GM18502 (cell line): Measurements from ENCODE around the gene PGAM5.
A peak's percentile ranks its signal among the peaks of the same experiment; 100 is the strongest.

ENCODE experiments used
- ATAC-seq: cut with Tn5 transposase; IDR thresholded peaks from one replicate; pipeline ENCODE4 v1.9.1; 2021; ENCODE audit warnings: mild to moderate bottlenecking; ENCODE audit not compliant: unreplicated experiment, poor library complexity

The PGAM5 gene

DNA sequence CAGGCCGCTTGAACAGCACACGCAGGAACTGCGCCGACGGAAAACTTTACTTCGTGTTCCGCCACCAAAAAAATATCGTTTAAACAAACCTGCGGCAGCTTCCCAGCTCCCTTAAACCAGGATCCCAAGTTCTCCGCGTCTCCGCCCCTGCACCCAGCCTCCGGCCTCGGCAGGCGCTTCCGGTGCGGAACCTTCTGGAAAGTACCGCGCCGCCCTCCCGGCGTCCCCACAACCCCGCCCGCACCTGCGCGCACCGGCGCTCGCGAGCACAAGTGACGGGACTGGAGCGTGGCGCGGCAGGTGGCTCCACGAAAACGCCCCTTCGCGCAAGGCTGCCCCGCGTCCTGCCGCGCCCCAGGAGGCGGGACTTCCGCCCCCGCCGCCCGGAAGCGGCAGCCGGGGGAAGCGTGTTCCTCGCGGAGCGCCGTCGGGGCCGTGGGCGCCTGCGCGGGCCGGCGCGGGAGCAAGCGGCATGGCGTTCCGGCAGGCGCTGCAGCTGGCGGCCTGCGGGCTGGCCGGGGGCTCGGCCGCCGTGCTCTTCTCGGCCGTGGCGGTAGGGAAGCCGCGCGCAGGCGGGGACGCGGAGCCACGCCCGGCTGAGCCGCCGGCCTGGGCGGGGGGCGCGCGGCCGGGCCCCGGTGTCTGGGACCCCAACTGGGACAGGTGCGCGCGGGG, at the start of gene PGAM5:
PGAM5 (plus strand) TSS at position 438 of the 675 bp plus-strand sequence; CDS start at position 473, 35 bp downstream.
- peak; percentile 93 for ATAC-seq

DNA sequence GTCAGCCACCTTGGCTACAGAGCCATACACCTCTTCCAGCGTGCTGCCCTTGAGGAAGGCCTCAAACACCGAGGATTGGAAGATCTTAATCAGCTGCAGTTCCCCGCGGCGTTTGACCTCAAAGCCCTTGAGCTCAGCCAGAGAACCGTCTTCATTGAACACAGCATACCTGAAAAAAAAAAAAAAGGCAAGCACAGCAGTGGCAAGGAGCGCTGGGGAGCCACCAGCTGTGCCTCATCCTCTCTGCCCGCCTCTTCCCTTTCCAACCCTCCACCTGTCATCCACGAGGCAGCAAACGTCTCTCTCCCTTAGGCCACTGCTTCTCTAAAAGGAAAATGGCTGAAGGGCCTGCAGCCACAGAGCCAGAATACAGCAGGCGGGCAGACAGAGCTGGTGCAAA, 49.6 kb upstream of the PGAM5 start:
- no peak for ATAC-seq

DNA sequence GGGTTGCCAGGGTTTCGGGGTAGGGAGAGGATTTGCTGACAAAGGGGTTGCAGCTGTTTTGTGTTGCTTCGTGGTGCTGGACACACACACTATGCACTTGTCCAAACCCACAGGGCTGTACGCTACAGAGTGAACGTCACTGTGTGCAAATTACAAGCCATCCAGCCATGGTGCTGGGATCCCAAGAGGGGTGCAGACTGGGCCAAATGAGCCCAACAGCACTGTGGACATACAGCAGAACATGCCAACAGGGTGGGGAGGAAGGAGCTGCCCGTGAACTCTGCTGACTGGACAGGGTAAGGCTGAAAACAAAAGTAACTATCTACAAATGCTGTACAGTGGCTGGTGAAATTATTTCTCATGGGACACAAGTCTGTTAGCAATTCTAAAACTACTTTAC, 48.7 kb upstream of the PGAM5 start:
- ATAC-seq, result no peak

DNA sequence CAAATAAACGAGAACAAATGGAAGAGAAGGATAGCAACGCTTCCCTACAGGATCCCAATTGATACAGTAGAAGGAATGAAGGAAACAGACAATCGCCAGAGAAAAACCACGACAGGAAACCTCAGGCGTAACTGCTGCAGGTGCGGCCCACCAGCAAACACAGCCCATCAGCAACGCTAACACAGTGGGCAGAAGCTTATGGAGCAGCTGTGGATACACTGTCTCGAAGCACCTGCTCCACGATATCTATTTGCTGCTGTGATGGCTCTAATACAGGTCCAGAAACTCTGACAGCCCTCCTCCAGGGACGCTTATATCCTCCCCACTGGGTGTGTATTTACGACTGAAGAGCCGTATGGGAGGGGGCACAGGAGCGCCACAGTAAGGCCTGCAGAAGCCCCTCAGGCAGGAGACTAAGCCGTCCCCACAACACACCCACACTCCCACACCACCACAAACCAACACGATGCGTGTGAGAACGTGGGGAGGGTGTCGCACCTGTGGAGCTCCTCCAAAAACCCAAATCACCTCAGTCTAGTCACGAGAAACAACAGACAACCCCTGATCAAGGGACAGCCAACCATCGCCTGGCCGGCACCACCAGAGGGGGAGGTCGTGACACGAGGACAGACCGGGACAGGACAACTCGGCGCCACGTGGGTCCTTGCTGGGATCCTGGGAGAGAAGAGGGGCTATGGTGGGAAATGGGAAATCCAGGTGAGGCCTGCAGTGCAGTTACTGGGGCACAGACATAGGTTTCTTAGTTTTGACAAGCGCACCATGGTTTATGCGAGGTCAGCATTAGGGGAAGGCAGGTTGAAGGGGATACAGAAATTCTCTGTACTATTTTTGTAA, 47.5 kb upstream of the PGAM5 start:
- no peak for ATAC-seq

DNA sequence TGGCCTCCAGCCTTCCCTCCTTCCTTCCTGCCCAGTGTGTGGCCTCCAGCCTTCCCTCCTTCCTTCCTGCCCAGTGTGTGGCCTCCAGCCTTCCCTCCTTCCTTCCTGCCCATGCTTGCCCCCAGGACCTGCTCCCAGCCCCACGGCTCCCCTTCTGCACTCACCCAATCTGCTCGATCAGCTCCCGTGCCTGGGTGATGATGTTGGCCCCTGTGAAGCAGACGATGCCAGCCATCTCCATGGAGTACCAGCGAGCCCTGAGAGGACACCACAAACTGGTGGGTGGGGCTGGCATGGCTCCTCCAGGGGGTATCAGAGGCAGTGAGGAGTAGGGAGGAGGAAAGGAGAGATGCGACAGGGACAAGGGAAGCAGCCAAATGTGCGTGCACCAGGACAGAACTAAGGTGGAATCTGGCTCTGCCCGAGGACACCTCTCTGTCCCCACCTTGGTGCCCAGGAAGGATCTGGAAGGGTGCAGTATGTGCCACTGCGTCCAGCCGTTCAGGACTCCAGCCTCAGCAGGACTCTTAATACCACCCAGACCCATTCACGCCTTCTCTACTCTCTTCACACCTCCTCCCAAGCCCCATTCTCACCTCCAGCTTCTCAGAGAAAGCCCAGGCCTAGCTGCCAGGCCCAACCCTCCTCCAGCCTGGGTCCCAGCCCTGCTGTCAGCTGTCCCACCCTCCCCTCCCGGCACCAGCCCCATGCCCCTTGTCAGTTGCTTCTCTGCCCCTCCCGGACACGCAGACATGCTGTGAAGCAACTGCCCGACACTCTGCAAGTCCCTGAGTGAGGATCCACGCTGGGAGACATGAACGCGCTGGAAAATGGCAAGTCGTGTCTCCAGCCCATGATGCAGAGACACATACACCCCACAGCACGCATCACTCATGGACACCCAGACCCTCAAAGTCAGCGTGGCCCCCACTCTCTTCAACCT, 46.2 kb upstream of the PGAM5 start:
- ATAC-seq, result no peak

DNA sequence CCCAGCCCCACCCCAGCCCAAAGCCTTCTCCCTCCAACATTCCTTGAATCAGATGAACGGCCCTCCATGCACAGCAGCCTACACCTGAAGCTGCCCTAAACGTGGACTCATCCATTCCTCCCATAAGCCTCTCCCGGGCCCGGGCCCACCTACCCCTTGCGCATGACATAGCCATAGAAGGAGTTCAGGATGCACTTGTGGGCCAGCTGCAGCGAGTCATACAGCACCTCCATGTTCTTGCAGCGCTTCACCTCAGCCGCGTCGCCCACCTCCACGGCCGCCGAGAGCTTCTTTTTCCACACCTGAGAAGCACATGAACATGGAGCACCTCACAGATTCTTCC, 45.5 kb upstream of the PGAM5 start:
- ATAC-seq, result no peak

DNA sequence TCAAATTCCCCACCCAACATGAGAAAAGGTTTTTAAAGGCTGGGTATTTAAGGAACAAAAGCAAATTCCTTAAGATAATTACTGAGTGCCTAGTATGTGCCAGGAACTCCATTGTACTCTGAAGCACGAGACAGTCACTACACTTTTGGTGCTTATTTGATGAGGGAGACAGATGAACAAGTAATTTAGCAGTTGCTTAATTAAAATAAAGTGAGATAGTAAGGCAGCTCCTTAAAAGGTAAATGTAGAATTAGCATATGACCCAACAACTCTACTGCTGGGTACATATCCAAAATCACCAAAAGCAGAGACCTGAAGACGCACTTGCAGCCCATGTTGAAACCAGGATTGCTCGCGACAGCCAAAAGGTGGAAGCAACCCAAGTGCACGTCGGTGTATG, 44.8 kb upstream of the PGAM5 start:
- no peak for ATAC-seq

DNA sequence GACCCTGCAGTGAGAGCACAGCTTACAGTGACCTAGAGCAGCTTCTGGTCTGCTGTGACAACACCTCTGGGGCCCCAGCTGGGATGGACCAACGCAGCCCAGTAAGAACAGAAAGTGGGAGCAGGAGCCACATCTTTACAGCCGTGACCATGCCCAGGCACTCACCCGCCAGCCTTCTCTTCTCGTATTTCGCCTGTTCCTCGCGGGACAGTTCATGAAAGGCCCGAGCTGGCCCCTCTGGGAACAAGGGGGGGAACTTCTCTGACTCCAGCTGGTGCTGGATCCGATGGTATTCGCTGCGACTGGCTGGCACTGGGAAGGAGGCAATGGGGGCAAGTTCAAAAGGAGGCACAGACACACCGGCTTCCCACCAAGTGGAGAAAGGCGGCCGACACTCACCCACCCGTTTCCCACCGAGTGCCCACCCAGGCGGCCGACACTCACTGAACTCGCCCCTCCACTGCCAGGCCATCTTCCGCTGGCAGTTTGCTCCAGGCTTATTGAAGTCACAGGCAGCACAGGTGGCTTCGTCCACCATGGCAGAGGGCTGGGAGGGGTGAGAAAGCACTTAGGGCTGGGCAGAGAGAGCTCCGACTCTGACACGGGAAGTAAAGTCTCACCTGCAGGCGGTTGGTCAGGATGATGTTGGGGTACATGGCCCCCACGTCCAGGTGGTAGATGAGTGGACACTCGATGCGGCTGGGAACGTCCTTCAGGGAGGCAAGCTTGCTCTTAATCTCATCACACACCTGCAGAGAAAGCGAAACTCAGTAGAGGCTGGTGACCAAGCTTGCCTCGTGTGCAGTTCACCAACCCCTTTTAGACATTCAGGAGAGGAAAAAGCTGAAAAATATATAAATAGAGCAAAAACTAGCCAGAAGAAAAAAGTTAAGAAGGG, 42.2 kb upstream of the PGAM5 start:
- no peak for ATAC-seq

DNA sequence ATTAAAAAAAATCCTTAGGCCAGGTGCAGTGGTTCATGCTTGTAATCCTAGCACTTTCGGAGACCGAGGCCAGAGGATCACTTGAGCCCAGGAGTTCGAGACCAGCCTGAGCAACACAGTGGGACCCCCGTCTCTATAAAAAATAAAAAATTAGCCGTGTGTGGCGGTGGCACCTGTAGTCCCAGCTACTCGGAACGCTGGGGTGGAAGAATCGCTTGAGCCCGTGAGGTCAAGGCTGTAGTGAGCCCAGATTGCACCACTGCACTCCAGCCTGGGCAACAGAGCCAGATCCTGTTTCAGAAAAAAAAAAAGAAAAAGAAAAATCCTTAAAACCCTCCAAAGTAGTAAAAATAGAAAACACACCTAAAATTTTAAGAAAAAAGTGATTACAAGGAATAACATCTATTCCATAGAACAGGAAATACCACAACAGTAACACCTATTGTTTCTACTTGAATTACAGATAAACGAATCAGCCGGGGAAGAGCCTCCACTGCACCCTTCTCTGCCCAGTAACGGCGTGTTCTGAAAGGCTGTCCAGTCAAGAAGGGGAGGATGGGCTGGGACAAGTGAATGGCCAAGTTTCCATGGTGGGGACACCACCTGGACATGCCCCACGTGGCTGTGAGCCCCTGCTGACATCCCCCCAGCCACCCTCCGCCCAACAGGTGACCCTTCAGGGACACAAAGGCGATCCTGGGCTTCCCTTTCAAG, 41.3 kb upstream of the PGAM5 start:
- no peak for ATAC-seq

GRCh38 chr12:132672116-132672515, 38.5 kb upstream of the PGAM5 start:
- ATAC-seq, result no peak

DNA sequence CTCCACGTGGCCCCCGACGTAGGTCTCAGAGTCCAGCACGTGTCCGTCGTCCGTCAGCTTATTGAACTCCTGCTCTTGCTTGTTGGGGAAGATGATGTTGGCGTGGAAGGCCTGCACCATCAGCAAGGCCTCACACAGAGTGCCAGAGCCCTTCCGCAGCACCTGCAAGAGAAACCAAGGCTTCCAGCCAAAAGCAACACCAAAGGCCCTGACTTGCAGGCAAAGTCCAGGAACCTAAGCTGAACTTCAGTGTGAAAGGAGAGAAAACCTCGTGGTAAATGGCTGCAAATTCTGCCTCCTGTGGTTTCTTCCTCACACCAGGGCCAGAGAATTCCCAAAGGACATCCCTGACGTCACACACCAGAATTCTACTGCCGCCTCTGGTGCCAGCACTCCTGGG, 38.0 kb upstream of the PGAM5 start:
- ATAC-seq, result no peak

- no peak for ATAC-seq
These were observed 37.1 kb upstream of the PGAM5 start for GRCh38 chr12:132673288-132674179.

- ATAC-seq, result no peak
These were observed 36.1 kb upstream of the PGAM5 start for GRCh38 chr12:132674561-132674960.

DNA sequence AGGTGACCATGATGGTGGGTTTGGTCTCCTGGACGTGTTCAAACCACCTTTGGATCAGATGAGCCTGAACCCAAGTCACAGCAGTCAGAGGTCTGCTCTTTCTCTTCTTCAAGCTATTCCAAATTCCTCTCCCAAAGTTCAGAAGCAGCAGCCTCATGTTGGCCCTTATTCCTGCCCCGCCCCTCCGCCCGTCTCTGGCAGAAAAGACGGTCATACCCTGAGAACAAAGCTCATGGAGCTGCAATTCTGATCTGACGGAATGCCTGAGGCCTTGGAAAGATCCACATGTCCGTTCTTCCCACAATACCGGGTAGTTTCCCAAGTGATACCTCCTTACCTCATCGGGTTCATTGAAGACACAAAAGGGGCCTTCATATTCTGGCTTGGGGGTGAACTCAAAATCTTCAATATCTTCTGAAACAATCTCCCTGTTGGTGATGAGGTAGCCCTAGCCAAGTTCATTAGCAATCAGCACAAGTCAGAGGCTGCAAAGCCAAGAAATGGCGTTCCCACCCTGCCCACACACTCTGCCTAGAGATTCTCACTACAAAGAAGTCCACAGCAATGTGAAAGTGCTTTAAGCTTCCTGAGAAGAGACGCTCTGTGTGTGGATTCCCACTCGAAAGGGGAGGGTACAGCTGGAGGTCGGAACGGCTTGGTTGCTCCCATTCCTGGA, 34.7 kb upstream of the PGAM5 start:
- ATAC-seq, result no peak

DNA sequence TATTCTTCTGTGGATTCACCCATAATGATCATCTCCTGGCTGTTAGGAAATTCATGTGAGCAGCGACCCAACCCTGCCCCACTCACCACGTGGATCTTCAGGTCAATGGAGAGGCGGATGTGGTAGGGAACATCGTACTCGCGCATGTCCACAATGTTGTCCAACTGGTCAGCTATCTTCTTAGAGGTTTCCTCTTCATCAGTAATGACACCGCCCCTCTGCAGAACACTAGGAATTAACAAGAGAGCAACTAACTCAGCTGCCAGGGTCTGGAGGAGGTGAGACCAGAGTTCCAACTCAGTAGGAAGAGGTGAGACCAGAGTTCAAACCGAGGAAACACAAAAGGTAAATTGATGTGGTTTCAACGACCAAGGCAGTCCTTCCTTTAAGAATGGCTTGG, 33.1 kb upstream of the PGAM5 start:
- ATAC-seq, result no peak

DNA sequence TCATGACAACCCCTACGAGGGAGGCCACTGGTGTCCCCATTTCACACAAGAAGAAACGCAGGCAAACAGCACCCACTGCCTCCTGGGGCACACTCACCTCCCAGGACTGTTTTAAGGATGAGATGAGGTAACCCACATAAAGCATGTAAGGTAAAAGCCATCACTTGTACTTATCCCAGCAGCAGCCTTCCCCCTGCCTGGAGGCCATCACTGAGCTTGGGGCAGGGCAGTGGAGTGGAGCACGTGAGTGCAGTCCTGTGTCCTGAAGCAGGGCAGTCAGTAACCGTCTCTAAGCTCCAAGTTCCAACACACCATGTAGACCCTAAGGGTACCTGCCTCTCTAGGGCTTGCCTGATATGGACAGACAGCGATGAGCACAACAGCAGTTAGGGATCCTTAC, 25.2 kb upstream of the PGAM5 start:
- ATAC-seq, result no peak

DNA sequence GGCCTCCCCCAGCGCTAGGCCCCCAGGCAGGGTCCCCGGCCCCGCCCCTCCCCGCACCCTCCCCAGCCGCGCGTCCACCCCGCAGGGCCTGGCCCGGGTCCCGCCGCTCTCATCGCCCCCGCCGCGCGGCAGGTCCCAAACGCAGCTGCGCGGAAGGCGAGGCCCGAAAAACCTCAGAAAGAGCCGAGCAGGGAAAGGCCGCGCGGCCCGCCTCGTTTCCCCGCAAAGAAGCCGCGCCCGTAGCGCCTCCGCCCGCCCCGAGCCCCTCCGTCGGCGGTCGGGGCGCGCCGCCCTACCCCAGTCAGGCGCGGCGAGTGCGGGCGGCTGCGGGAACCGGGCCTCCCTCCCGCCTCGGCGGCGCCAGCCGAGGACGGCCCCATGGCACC, 23.8 kb upstream of the PGAM5 start:
- peak; percentile 18 for ATAC-seq
